Measurements from ENCODE around the gene DOCK7.

- TF ChIP-seq CTCF (IDR thresholded peaks at IDR 0.05) (no peak), POLR2AphosphoS5 (IDR thresholded peaks at IDR 0.05; ENCODE audit: low read depth, low read length) (no peak), REST (IDR thresholded peaks at IDR 0.05; ENCODE audit: insufficient read depth in 1 of 2, low read depth in 2 of 2, low read length in 1 of 2) (no peak), TCF7L2 (IDR thresholded peaks at IDR 0.05; ENCODE audit: low read depth, low read length) (no peak), SIN3A (IDR thresholded peaks at IDR 0.05; ENCODE audit: borderline replicate concordance, insufficient read depth, low read depth, low read length) (no peak)
Observed at GRCh38 chr1:62415687-62416086, 272.5 kb downstream of the DOCK7 start.
